A673 (cell line): ENCODE data around the gene TERT. TPM values are rescaled to one million over a fixed set of nuclear protein-coding genes. Genes with fewer than 3 reads are reported as not detected.

Source experiments
- BruUV-seq: library from RNA; stranded (reverse); fragments of 400-500 nt; replicated peaks from 2 replicates; lab custom pipeline; 2021; lab: Mats Ljungman, UMichigan
- CTCF ChIA-PET: fragments of 300-600 bp; sonication (Branson Sonifier 250); formaldehyde crosslinking; loops from one replicate; lab custom pipeline; 2022; ENCODE audit warnings: antibody characterized with exemption; lab: Charles Lee
- POLR2A ChIA-PET: fragments of 300-600 bp; sonication (Branson Sonifier 250); formaldehyde crosslinking; loops from one replicate; lab custom pipeline; 2022; ENCODE audit warnings: antibody characterized with exemption; ENCODE audit not compliant: low non-redundant PET; lab: Charles Lee
- DNase-seq: peaks from one replicate; pipeline ENCODE4 v3.0.0-alpha.2; 2015; ENCODE audit warnings: low spot score
- H3K27ac ChIP-seq: fragments of 200-600 bp; sonication (generic); 2 replicates; pipeline ENCODE4 v1.5.1; 2016; ENCODE audit warnings: mixed run types, low read depth, mild to moderate bottlenecking, mixed read lengths, antibody characterized with exemption, low read length; ENCODE audit not compliant: poor library complexity, severe bottlenecking
- H3K27me3 ChIP-seq: fragments of 200-600 bp; sonication (generic); replicated peaks from 2 replicates; pipeline ENCODE4 v1.6.1; 2017; ENCODE audit warnings: mixed run types, low read depth, mild to moderate bottlenecking, mixed read lengths, antibody characterized with exemption, low read length; ENCODE audit not compliant: insufficient read depth, poor library complexity
- H3K36me3 ChIP-seq: fragments of 200-600 bp; sonication (generic); 2 replicates; pipeline ENCODE4 v1.6.1; 2016; ENCODE audit warnings: mixed run types, mild to moderate bottlenecking, mixed read lengths, antibody characterized with exemption, low read length; ENCODE audit not compliant: insufficient read depth, poor library complexity, severe bottlenecking
- H3K4me1 ChIP-seq: fragments of 200-600 bp; sonication (generic); 2 replicates; pipeline ENCODE4 v1.6.1; 2017; ENCODE audit warnings: mixed run types, mild to moderate bottlenecking, mixed read lengths, antibody characterized with exemption, low read length; ENCODE audit not compliant: insufficient read depth, poor library complexity, severe bottlenecking
- H3K4me3 ChIP-seq: fragments of 200-600 bp; sonication (generic); 2 replicates; pipeline ENCODE4 v1.5.1; 2016; ENCODE audit warnings: low read depth, mixed run types, mild to moderate bottlenecking, mixed read lengths, low read length; ENCODE audit not compliant: poor library complexity, severe bottlenecking
- H3K9me3 ChIP-seq: fragments of 200-600 bp; sonication (generic); 2 replicates; pipeline ENCODE4 v1.6.1; 2016; ENCODE audit warnings: mixed run types, low read depth, mild to moderate bottlenecking, mixed read lengths, antibody characterized with exemption, low read length; ENCODE audit not compliant: poor library complexity, severe bottlenecking
- EZH2 ChIP-seq: fragments of 200-600 bp; sonication (generic); IDR thresholded peaks from 2 replicates; pipeline ENCODE4 v1.6.1; 2017; ENCODE audit warnings: borderline replicate concordance, low read depth, mild to moderate bottlenecking, mixed read lengths, antibody characterized with exemption, low read length; ENCODE audit not compliant: poor library complexity, severe bottlenecking
- intact Hi-C: fragments of 100-400 bp; cut with micrococcal nuclease; formaldehyde crosslinking; loops from one replicate; pipeline ENCODE4 v1.10.0; 2022; ENCODE audit not compliant: unreplicated experiment
- total RNA-seq: library from RNA; stranded (reverse); gene quantifications from 2 replicates; pipeline ENCODE4 v1.2.3, GENCODE V29; 2021
- TF ChIP-seq, protein P1 (sequence below): fragments of 300-800, 200-600 bp; sonication (generic); conservative IDR thresholded peaks from 2 replicates; pipeline ENCODE4 v1.5.1; 2017; ENCODE audit warnings: low read depth, mild to moderate bottlenecking, antibody characterized with exemption, low read length, moderate library complexity, mixed read lengths

TERT gene
- total RNA-seq, 1 experiment from 2014 or later: 14.2 TPM

DNA sequence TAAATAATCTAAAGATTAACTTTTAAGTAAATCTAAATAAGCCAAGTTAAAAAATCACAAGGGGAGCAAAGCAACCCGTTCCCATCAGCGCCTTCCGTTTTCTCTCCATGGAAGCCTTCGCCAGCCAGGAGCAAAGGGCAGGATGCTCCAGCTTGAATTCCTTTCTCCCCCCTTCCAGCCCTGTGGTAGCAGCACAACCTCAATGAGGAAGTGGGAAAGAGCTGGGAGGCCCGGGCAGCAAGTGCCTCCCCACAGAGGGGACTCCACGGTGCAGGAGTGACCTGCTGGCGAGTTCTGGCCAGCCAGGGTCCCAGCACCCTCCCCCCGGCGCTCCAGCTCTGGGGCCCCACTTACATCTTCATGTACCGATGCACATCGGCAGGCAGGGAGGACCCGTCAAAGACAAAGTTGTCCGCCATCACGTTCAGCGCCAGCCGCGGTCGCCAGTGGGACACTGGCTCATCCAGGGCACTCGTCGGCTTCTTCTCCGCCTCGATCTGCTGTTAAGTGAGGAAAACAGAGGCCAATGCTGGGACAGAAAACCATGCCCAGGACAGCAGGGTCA, 43.7 kb upstream of the TERT start:
- CTCF ChIA-PET: no interaction called here
- Histone ChIP-seq H3K27ac (no peak overlapping the region), H3K9me3 (no peaks in the 10 kb centered on the region), H3K4me3 (no peak overlapping the region), H3K4me1 (no peaks in the 10 kb centered on the region), H3K36me3 (peaks cover 66% of the 10 kb centered on the region), H3K27me3 (no peaks in the 10 kb centered on the region)
- POLR2A ChIA-PET: no interaction called here
- TF ChIP-seq, protein P1, sequence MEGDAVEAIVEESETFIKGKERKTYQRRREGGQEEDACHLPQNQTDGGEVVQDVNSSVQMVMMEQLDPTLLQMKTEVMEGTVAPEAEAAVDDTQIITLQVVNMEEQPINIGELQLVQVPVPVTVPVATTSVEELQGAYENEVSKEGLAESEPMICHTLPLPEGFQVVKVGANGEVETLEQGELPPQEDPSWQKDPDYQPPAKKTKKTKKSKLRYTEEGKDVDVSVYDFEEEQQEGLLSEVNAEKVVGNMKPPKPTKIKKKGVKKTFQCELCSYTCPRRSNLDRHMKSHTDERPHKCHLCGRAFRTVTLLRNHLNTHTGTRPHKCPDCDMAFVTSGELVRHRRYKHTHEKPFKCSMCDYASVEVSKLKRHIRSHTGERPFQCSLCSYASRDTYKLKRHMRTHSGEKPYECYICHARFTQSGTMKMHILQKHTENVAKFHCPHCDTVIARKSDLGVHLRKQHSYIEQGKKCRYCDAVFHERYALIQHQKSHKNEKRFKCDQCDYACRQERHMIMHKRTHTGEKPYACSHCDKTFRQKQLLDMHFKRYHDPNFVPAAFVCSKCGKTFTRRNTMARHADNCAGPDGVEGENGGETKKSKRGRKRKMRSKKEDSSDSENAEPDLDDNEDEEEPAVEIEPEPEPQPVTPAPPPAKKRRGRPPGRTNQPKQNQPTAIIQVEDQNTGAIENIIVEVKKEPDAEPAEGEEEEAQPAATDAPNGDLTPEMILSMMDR: no peak
- TF ChIP-seq EZH2: no peak
- no peak for DNase-seq
- no TSS peak for BruUV-seq
- intact Hi-C loops: no loop called here

DNA sequence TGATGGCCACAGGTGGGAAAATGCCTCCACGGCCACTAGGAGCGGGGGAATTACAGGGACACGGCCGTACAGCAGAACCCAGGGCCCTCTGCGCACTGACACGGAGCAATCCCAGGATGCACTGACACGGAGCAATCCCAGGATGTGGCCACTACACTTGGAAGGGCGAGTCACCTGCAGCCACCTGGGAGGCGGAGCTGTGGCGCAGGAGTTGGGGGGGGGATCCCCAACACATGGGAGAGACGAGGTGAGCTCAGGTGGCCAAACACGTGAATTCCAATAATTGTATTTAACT, 43.3 kb upstream of the TERT start:
- Histone ChIP-seq H3K4me3 (no peak overlapping the region), H3K27me3 (no peaks in the 10 kb centered on the region), H3K27ac (no peak overlapping the region), H3K36me3 (peaks cover 69% of the 10 kb centered on the region), H3K9me3 (no peaks in the 10 kb centered on the region), H3K4me1 (no peaks in the 10 kb centered on the region)
- BruUV-seq: no TSS peak
- CTCF ChIA-PET: no interaction called here
- TF ChIP-seq, protein P1: no peak
- TF ChIP-seq EZH2: no peak
- POLR2A ChIA-PET: no interaction called here
- no peak for DNase-seq
- intact Hi-C loops: no loop called here

DNA sequence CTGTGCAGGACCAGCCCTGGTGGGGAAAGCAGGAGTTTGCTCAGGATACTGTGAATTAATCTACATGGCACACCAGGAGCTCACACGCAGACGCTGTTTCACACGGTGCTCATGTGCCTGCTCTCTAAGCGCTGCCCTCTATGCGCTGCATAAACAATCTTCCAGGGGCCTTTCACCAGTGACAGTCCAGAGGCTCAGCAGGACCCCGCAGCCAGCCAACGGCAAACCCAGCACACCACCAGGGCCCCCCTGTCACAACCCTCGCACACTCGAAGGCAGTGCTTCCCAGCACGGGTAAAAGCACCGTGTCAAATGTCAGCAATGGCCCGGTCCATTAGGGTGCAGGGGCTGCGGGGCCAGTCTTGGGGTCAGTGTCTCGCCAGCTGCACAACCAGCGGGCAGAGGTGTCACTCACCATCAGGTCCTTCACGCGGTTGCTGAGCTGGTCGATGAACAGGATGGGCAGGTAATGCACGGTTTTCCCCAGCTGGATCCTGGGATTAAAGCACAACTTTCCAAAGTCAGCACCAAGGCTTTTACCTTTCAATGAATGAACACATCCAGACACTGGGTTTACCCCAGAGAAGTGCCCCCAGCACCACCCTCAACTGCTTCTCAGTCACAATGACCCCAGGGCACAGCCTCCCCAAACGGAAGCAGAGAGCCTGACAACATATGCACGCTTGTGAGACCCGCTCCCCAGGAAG, 42.8 kb upstream of the TERT start:
- intact Hi-C loops: no loop called here
- H3K36me3 ChIP-seq: peaks cover 65% of the 10 kb centered on the region
- ChIA-PET CTCF (no interaction called here), POLR2A (no interaction called here)
- no TSS peak for BruUV-seq
- H3K27ac ChIP-seq: no peak overlapping the region
- no peak overlapping the region for H3K4me3 ChIP-seq
- TF ChIP-seq, protein P1: no peak
- TF ChIP-seq EZH2: no peak
- DNase-seq: no peak
- no peaks in the 10 kb centered on the region for H3K9me3 ChIP-seq
- no peaks in the 10 kb centered on the region for H3K27me3 ChIP-seq
- H3K4me1 ChIP-seq: no peaks in the 10 kb centered on the region
